ENCODE results near the gene CFAP46.

CFAP46 gene

GRCh38 chr10:132842397-132842796, 100.0 kb downstream of the CFAP46 start:
- DNase-seq (ENCODE audit: low spot score) = no peak

DNA sequence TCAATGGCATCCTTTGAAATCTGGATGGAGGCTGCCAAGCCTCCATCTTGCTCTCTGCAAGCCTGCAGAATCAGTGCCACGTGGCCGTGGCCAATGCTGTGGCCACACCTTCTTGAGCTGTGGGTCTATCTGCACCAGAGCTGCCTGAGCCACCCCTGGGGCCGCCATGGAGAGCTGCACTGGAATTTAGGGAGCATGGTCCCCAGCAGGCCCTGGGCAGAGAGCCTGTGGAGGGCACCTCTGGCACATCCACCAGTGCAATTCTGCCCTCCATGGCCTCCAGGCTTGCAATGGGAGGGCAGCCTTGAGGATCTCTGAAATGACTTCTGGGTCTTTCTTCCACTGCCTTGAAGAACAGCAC, 100.8 kb downstream of the CFAP46 start:
- DNase-seq (ENCODE audit: low spot score) = no peak

DNA sequence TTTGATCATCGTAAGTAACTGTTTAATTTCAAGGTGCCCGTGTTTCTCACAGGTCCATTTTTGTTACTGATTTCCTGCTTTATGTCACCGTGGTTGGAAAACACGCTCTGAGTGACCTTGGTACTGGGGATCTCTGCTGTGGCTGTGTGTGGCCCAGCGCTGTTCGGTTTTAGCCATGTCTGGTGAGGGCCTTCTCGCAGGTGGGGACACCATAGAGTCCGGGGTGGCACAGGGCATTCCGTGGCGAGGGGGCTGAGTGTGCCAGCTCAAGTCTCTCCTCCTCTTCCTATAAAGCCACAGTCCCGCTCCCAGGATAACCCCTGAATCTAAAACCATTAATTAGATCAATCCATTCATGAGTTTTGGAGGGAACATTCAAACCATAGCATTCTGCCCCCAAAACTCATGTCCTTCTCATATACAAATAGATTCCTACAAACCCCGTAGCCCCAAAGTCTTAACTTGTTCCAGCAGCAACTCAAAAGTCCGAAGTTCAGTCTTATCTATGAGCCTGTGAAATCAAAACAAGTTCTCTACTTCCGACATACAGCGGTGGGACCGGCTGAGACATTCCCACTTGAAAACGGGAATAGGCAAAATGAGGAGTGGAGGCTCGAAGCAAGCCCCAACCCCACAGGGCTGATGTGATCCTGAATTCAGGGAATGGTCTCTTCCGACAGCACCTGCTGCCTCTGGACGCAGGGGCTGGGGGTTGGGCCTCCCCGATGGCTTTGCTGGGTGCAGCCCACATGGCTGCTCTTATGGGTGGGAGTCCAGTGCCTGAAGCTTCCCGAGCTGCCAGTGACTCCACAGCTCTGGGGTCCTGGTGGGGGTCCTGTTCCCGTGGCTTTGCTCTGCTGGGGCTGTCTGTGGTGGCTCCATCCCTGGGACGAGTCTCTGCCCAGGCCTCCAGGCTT, 101.4 kb downstream of the CFAP46 start:
- no peak for DNase-seq (ENCODE audit: low spot score)

GRCh38 chr10:132839061-132839460, 103.3 kb downstream of the CFAP46 start:
- no peak for DNase-seq (ENCODE audit: low spot score)

DNA sequence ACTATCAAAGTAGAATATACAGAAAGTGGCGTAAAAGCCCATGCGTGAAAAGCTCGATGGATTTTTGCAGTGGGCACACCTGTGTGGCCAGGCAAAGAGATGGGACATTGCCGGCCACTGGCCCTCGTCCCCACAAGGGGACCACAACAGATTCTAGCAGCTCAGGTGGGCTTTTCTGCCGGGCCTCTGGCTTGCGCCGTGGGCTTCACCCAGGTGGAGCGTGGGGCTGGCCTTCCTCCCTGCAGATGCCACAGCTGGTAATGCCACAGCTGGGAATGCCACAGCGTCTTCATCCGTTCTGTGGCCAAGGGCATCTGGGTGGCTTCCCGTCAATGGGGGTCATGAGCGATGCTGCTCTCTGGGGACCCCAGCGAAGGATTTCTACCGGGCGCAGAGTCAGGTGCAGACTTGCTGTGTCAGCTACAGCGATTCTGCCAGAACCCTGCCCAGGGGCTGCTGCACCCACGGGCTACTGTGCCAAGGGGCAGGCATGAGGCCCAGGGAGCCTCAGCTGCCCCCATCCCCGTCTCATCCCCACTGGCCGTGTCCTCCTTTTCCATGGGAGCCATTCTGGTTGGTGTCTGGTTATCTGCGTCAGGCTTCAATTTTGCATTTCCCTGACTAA, 103.9 kb downstream of the CFAP46 start:
- no peak for DNase-seq (ENCODE audit: low spot score)

- no peak for DNase-seq (ENCODE audit: low spot score)
Observed at GRCh38 chr10:132837905-132838304, 104.5 kb downstream of the CFAP46 start.

- DNase-seq (ENCODE audit: low spot score) = peak; percentile 67
Observed at GRCh38 chr10:132836832-132837540, 105.4 kb downstream of the CFAP46 start.

GRCh38 chr10:132836248-132836831, 106.0 kb downstream of the CFAP46 start:
- peak; percentile 8 for DNase-seq (ENCODE audit: low spot score)

DNA sequence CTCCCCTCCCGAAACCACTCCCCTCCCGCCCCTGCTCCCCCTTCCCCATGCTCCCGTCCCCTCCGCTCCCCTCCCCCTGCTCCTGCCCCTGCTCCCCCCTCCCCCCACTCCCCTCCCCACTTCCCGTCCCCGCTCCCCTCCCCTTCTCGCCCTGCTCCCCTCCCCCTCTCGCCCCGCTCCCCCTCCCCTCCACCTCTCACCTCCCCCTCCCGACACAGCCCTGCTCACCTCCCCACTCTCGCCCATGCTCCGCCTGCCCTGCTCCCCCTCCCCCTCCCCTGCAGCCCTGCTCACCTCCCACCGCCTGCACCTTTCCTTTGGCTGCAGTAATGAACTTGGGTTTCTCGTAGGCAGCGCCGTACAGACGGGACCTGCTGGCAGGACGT, 106.5 kb downstream of the CFAP46 start:
- DNase-seq (ENCODE audit: low spot score) = no peak

- DNase-seq (ENCODE audit: low spot score) = no peak
Observed at GRCh38 chr10:132834891-132835847, 107.2 kb downstream of the CFAP46 start.

DNA sequence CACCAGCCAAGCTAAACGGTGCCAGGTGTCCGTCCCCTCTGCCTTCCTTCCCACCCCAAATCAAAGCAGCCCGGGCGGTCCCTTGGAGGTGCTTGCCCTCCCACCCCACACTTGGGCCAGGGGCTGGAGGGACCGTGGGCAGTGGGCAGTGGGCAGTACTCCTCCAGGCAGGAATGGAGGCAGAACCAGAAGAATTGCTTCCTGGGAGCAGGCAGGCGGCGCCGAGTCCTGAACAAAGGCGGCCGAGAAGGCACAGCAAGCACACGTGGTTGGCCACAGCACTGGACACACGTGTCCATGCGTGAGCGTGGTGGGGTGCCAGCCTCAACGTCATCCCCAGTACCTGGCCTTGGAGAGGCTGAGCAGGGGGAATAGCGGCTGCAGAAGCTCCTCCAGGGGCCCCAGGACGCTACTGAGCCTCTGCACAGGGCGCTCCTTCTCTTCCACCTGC, 108.0 kb downstream of the CFAP46 start:
- no peak for DNase-seq (ENCODE audit: low spot score)

DNA sequence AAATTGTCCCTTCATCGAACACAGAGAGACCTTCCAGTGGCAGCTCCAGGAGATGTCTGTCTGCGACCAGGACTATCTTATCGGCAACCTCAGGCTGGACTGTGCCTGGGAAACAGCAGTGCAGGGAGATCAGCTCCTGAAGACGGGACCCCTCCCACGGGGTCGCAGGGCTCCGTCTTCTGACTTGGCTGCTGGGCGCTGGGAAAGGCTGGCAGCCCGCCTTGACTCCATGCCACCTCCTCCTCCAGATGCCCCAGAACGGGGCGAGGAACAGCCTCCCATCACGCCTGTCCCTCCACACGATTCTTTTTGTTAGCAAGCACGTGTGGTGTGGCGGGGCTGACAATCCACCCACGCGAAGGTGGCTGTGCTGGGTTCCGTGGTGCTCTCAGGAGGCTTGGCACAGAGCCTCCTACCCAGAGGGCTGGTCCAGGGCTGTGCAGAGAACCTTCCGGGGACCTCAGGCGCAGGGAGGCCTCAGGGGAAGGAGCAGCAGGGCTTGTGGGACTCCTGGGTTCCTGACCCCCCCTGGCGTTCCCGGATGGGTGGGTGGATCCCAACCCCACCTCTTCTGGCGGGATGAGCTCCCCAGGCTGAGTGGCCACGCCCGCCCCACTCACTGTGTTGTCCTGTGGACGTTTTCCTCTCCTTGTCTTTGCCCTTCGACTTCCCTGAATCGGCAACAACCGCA, 108.8 kb downstream of the CFAP46 start:
- DNase-seq (ENCODE audit: low spot score) = no peak

GRCh38 chr10:132832186-132832969, 110.0 kb downstream of the CFAP46 start:
- DNase-seq (ENCODE audit: low spot score) = no peak

- DNase-seq (ENCODE audit: low spot score) = no peak
Observed at GRCh38 chr10:132829403-132829802, 113.0 kb downstream of the CFAP46 start.

- DNase-seq (ENCODE audit: low spot score) = no peak
Observed at GRCh38 chr10:132828681-132829080, 113.7 kb downstream of the CFAP46 start.

DNA sequence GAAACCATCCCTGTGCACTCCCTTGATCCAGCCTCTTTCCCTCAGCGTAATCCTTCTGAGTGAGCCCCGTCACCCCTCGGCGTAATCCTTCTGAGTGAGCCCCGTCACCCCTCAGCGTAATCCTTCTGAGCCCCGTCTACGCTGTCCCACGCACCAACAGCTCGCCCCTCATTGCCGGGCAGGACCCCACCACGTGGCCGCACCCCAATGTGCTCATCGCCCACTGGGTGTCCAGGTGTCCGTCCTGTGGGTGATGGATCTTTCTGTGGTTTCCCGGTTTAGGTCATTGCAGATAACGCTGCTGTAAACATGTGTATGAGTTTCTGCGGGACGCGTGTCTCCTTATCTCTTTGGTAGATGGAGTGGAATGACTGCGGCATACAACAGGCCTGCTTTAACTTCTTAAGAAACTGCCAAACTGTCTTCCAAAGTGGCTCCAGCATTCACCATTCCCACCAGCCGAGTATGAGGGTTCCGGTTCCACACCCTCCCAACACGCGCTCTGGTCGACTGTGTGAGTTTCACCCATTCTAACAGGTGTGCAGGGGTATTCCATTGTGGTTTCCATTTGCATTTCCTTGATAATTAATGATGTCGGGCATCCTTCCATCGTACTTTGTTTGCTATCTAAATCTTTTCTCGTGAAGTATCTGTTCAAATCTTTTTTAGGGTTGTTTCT, 114.4 kb downstream of the CFAP46 start:
- DNase-seq (ENCODE audit: low spot score) = no peak

DNA sequence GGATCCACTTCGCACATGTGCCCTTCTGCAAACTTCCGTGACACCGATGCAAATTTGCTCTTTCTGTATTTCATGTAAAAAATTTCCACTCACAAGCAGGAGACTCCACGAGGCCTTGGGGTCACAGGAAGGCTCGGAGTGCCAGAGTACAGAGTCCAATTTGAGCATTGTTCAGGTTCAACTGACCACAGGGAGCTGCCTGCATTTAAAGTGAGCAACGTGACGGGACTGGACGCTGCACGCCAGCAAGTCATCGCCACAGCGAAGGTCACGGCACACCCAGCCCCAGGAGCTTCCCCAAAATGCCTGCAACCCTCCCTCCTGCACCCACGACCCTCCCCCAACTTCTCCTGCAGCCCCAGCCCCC, 115.0 kb downstream of the CFAP46 start:
- DNase-seq (ENCODE audit: low spot score) = no peak

DNA sequence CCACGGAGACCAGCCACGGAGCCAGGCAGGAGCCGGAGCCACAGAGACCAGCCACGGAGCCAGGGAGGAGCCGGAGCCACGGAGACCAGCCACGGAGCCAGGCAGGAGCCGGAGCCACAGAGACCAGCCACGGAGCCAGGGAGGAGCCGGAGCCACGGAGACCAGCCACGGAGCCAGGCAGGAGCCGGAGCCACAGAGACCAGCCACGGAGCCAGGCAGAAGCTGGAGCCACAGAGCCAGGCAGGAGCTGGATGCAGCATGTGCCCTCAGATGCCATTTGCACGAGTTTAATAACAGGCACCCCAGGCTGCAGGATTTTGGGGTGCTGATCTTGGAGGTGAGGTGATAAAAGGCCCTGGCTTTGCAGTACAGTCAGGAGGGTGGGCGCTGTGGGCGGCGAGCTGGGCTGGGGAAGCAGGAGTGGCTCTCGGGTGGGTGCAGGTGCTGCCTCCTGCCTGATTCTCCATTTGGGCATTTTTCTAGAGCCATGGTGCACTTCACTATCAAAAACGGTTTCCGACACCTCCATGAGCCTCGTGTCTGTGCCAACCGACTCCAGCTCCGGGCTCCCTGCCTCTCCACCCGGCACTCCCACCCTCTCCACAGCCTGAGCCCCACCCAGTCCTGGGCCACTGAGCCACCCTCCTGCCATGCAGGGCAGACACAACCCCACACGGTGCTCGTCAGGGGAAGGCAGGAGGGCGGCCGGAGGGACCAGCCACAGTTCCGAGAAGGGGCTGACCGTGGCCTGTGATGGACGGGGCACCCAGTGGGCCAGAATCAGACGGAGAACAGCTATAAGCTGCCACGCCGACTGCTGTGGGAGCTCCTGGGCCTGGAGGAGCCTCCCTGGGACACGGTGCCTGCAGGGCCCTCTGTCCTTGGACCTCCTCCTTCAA, 115.6 kb downstream of the CFAP46 start:
- no peak for DNase-seq (ENCODE audit: low spot score)
